ENCODE results near the gene ZG16B. TPM values are rescaled to one million over a fixed set of nuclear protein-coding genes. Genes with fewer than 3 reads are reported as not detected.

The ZG16B gene
- polyA plus RNA-seq, 6 donors from 2014 or later: not detected

DNA sequence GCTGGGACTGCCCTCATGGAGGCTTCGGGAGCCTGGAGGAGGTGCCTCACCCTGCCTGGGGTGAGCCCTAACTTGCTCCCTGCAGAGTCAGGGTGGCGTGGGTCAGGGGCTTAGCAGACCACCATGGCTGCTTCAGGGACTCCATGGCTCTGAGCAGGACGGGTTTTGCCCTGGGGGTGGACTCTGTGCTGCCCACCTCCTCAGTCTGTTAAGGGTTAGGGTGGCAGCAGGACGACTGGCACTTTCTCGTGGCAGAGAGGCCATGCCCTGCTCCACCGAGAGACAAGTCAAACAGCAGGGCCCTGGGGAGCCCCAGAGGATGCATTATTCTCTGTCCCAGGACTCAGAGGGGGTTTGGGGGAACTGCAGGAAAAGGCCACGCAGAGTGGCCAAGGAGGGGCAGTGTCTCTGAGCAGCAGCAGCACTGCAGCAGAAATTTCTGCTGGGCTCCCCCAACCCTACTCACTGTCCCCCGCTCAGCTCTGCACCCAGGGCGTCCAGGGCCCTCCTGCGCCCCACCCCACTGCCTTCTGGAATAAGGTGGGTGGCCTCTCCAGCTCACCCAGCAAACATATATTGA lies 29.7 kb downstream of the ZG16B start:
- DNase-seq (no peak), ATAC-seq (ENCODE audit: low read depth in 2 of 2) (no peak)
- H3K27ac Mint-ChIP-seq: no peak overlapping the region
- peaks cover 0 to 15% of the 10 kb centered on the region in 2 donors for H3K36me3 Mint-ChIP-seq
- H3K27me3 Mint-ChIP-seq: peaks cover 22 to 52% (median 40%) of the 10 kb centered on the region in 3 donors
- peaks cover under 1 to 6% (median 2%) of the 10 kb centered on the region in 7 donors for H3K9me3 Mint-ChIP-seq
- no peak overlapping the region for H3K4me3 Mint-ChIP-seq
- peaks cover 5 to 7% (median 6%) of the 10 kb centered on the region in 3 donors for H3K4me1 Mint-ChIP-seq

DNA sequence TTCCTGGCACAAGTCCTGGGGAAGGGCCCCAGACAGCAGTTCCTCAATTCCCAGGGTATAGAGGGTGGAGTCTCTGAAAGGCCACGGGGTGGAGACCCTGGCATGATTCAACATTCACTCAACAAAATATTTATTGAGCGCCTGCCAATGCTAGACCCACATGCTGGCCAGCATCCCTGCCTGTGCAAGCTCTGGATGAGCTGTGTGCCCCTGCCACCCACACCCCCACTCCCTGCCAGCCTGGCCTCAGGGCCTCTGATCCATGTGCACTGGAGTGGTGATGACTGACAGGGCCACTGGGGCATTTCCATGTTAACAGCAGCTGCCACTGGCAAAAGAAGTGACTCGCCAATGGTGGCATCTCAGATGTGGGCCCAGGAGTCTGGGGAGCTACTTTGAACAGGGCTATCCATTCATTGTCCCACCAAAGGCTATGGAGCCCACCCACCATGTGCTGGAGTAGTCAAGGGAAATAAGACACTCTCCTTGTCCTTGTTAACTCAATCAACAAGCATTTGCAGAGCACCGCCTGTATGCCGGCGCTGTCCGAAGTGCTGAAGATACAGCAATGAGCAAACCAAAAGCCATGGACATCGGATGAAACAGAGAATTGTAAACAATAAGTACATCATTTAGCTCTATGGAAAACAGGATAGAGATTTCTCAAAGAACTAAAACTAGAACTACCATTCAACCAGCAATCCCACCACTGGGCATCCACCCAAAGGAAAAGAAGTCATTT lies 30.9 kb downstream of the ZG16B start:
- Mint-ChIP-seq H3K4me1 (peaks cover 5 to 7% (median 6%) of the 10 kb centered on the region in 3 donors), H3K9me3 (peaks cover 0 to 4% (median 0%) of the 10 kb centered on the region in 7 donors), H3K36me3 (peaks cover 0 to 14% of the 10 kb centered on the region in 2 donors), H3K27ac (no peak overlapping the region), H3K27me3 (peaks cover 22 to 51% (median 48%) of the 10 kb centered on the region in 3 donors), H3K4me3 (no peak overlapping the region)
- DNase-seq (no peak), ATAC-seq (ENCODE audit: low read depth in 2 of 2) (no peak)

DNA sequence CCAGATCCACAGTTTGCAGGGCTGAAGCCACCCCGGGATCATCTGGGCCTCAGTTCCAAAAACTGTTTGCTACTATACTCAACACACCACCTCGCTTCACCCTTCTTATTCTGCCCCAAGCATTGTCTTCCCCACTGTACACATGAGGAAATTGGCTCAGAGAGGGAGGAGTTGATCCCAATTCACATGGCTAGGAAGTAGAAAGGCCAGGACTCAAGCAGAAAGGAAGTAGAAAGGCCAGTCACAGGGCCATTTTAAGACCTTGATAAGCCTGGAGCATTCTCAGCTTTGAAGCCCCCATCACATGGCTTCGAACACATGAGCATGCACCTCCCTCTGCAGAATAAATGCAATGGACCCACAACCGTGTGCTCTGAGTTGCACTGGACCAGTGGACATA lies 35.5 kb downstream of the ZG16B start:
- peaks cover 13 to 32% (median 28%) of the 10 kb centered on the region in 3 donors for H3K27me3 Mint-ChIP-seq
- peaks cover 6 to 13% (median 7%) of the 10 kb centered on the region in 3 donors for H3K4me1 Mint-ChIP-seq
- ATAC-seq (ENCODE audit: low read depth in 2 of 2) (no peak), DNase-seq (no peak)
- no peaks in the 10 kb centered on the region for H3K9me3 Mint-ChIP-seq
- no peak overlapping the region for H3K27ac Mint-ChIP-seq
- H3K36me3 Mint-ChIP-seq: no peaks in the 10 kb centered on the region
- H3K4me3 Mint-ChIP-seq: peak overlapping the region in 2 of 8 donors; percentile 35 to 50

DNA sequence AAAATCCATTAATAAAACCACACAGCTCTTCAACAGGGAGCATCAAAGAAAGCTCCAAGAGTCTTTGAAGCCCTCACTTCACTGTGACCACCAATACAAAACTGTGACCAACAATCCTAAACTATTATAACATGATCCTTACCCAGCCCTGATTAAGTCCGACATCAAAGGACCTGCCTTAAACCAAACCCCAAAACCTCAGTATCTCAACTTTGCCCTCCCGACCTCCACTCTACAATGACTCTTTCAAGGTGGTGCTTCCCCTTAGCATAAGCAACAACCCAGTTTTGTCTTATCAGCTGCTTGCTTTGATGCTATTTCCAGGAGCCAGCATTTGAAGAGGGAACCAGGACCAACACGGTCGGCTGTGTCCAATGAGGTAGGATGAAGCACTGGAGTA lies 36.3 kb downstream of the ZG16B start:
- peaks cover 8 to 38% (median 26%) of the 10 kb centered on the region in 3 donors for H3K27me3 Mint-ChIP-seq
- H3K4me1 Mint-ChIP-seq: peaks cover 6 to 13% (median 7%) of the 10 kb centered on the region in 3 donors
- DNase-seq (no peak), ATAC-seq (ENCODE audit: low read depth in 2 of 2) (no peak)
- H3K36me3 Mint-ChIP-seq: no peaks in the 10 kb centered on the region
- H3K9me3 Mint-ChIP-seq: no peaks in the 10 kb centered on the region
- peak overlapping the region in 2 of 8 donors; percentile 35 to 40 for H3K4me3 Mint-ChIP-seq
- peak overlapping the region in 1 of 6 donors; percentile 15 for H3K27ac Mint-ChIP-seq

DNA sequence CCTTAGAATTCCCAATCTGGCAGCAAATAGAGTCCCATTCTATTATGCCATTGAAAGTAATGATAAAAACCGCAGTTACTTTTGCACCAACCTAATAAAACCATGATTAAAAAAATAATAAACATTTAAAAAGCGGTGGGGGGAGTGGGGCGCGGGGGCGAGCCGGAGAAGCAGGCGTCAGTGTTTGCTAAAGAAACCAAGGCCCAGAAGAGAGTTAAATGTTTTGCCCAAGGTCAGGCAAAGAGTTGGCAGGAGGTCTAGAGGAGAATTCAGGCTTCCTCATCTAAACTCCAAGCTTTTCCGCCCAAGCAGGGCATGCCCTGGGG lies 37.5 kb downstream of the ZG16B start:
- no peak for ATAC-seq (ENCODE audit: low read depth in 2 of 2)

DNA sequence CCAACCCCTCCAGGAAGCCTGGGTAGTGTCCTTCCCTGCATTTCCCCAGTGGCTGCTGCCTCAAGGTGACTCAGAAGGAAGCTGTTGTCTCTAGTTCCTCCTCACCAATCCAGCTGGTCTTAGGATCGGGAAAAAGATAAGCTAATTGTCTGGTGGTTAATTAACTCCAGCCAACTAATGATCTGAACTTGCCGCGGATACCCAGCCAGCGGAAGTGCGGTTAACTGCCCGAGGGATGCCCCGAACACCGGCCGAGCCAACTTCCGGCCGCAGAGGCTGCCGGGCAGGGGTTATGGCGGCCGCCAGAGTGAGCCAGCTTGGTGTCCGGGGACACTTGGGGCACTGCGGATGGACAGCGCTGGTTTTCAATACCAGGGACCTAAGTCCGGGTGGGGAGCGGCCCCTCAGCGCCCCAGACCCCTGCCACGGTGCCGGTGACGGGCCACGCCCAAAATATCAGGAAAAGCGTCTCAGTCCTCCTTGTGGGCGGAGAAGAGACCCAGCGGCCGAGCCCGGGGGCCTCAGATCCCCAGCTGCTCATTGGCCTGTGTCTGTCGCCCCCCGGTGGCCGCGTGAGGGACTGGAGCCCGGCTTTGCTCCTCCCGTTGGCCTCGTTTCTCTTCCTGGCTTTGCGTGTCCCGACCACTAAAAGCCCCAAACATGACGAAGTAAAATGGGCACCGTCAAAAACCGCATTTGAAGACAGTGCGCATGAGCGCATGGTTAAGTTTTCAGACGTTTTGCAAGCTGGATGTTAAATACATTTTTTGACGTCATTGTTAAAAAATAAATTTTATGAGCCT lies 38.1 kb downstream of the ZG16B start:
- Mint-ChIP-seq H3K4me1 (peaks cover 6 to 13% (median 7%) of the 10 kb centered on the region in 3 donors), H3K9me3 (no peaks in the 10 kb centered on the region), H3K36me3 (no peaks in the 10 kb centered on the region), H3K27ac (peak overlapping the region; percentile 68 to 94 (median 90)), H3K27me3 (peaks cover 7 to 38% (median 24%) of the 10 kb centered on the region in 3 donors), H3K4me3 (peak overlapping the region; percentile 89 to 95 (median 92))
- peak; percentile 87 for DNase-seq
- peak; percentile 92 to 93 for ATAC-seq (ENCODE audit: low read depth in 2 of 2)

More for the DNA sequence above, 37.5 kb downstream of the ZG16B start:
- Mint-ChIP-seq H3K4me1 (peaks cover 6 to 13% (median 7%) of the 10 kb centered on the region in 3 donors), H3K27me3 (peaks cover 7 to 38% (median 24%) of the 10 kb centered on the region in 3 donors), H3K9me3 (no peaks in the 10 kb centered on the region), H3K4me3 (peak overlapping the region; percentile 89 to 95 (median 92)), H3K36me3 (no peaks in the 10 kb centered on the region), H3K27ac (peak overlapping the region; percentile 66 to 94 (median 86))
- DNase-seq: no peak

DNA sequence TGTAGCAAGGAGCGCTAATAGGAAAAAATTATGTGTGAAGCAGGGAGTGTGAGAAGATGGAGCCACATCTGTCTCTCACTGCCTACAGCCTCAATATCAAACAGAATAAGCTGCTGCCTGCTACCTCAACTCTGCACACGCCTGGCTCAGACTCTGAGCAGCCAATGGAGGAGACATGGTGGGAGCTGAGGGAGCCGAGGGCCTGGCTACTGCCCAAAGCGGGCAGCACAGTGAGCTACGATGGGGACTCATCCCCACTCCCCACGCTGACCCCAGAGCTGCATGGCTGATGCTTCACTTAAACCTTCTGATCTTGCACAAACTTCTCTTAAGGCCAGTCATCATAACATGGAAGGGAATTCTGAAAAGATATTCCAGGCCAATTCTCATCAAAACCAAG lies 41.8 kb downstream of the ZG16B start:
- no peaks in the 10 kb centered on the region for H3K9me3 Mint-ChIP-seq
- ATAC-seq (ENCODE audit: low read depth in 2 of 2): no peak
- peaks cover 6 to 19% (median 7%) of the 10 kb centered on the region in 3 donors for H3K4me1 Mint-ChIP-seq
- no peaks in the 10 kb centered on the region for H3K36me3 Mint-ChIP-seq
- H3K27ac Mint-ChIP-seq: no peak overlapping the region
- H3K27me3 Mint-ChIP-seq: peaks cover 0 to 17% (median 8%) of the 10 kb centered on the region in 3 donors
- DNase-seq: no peak
- peak overlapping the region in 1 of 8 donors; percentile 15 for H3K4me3 Mint-ChIP-seq

DNA sequence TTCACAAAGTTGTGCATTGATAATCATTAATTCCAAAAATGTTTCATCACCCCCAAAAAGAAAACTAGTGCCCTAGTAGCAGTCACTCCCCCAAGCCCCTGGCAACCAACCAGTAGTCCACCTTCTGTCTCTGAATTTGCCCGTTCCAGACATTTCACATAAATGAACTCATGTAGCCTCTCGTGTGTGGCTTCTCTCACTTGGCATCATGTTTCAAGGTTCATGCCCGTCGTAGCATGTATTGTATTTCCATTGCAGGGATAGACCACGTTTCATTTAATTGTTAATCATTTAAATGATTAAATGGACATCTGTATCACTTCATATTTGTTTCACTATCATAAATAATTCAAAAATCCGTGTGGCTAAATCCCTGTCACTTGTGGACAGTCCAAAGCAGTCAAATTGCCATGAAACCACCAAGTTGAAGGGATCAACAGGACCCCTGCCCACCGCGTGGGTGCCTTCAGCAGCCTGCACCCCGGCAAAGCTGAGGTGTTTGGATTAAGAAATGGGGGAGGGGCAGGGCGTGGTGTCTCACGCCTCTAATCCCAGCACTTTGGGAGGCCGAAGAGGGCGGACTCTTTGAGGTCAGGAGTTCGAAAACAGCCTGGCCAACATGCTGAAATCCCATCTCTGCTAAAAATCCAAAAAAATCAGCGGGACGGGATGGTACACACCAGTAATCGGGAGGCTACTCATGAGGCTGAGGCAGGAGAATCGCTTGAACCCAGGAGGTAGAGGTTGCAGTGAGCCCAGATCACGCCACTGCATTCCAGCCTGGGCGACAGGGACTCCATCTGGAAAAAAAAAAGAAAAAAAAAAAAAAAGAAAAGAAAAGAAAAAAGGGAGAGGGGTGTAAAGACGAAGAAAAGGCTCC lies 44.2 kb downstream of the ZG16B start:
- DNase-seq: no peak
- no peaks in the 10 kb centered on the region for H3K36me3 Mint-ChIP-seq
- H3K27me3 Mint-ChIP-seq: peaks cover 0 to 22% (median 8%) of the 10 kb centered on the region in 3 donors
- peak overlapping the region in 1 of 6 donors; percentile 47 for H3K27ac Mint-ChIP-seq
- H3K4me3 Mint-ChIP-seq: no peak overlapping the region
- no peak for ATAC-seq (ENCODE audit: low read depth in 2 of 2)
- no peaks in the 10 kb centered on the region for H3K9me3 Mint-ChIP-seq
- peaks cover 0 to 6% (median 0%) of the 10 kb centered on the region in 3 donors for H3K4me1 Mint-ChIP-seq

DNA sequence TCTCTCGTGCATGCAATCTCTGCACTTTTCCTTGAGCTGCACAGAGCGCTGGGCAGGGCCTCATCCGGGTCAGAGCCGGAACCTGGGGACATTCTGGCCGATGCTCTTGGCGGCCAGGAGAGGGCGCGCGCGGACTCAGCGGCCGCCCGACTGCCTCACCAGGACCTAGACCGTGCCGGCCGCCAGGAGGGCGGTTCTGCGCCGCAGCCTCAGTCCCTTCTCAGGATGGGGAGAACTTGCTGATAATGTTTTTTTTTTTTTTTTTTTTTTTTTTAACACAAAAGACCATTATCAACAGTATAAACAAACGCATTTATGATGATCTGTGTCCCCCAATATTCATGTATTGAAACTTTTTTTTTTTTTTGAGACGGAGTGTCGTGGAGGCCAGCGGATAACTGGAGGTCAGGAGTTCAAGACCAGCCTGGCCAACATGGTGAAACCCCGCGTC lies 44.8 kb downstream of the ZG16B start:
- Mint-ChIP-seq H3K27ac (peak overlapping the region in 1 of 6 donors; percentile 47), H3K4me1 (peaks cover 0 to 6% (median 0%) of the 10 kb centered on the region in 3 donors), H3K4me3 (peak overlapping the region in 2 of 8 donors; percentile 35 to 69)

DNA sequence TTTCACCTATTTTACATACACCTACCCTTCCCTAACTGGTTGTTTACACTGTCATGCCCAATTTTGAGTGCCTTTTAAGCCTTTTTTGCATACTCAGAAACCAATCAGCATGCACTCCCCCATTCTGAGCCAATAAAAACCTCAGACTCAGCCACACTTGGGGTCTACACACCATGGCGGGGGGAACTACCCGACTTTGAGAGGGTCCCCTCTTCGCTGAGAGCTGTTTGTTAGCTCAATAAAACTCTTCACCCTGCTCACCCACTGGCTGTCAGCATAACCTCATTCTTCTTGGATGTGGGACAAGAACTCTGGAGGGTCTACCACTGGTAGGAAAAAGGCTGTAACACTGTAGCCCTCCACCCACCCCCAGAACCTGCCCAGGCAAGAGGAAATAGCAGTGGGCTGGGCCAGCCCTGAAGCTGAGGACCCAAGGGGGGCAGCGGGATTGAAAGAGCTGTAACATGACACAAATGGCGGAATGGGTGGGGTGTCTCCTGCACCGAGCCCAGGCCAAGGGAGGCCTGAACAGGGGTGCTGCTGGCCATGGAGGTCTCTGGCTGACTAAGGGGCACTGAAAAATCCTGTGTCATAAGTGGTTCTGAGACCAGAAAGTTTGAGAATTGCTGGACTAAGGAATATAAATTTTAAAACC lies 49.9 kb downstream of the ZG16B start:
- ATAC-seq (ENCODE audit: low read depth in 2 of 2): no peak
- H3K27me3 Mint-ChIP-seq: peaks cover 0 to 5% (median 0%) of the 10 kb centered on the region in 3 donors

More for the DNA sequence above, 44.8 kb downstream of the ZG16B start:
- Mint-ChIP-seq H3K27me3 (peaks cover 0 to 17% (median 8%) of the 10 kb centered on the region in 3 donors), H3K9me3 (peaks cover 0 to 2% (median 0%) of the 10 kb centered on the region in 7 donors), H3K36me3 (no peaks in the 10 kb centered on the region)
- DNase-seq (peak; percentile 63), ATAC-seq (ENCODE audit: low read depth in 2 of 2) (peak; percentile 98 to 99)

More for the DNA sequence above, 49.9 kb downstream of the ZG16B start:
- H3K4me3 Mint-ChIP-seq: peak overlapping the region in 3 of 8 donors; percentile 24 to 59 (median 53)
- H3K36me3 Mint-ChIP-seq: no peaks in the 10 kb centered on the region
- no peak for DNase-seq
- no peak overlapping the region for H3K27ac Mint-ChIP-seq
- H3K4me1 Mint-ChIP-seq: peaks cover 9 to 20% (median 16%) of the 10 kb centered on the region in 3 donors
- H3K9me3 Mint-ChIP-seq: peaks cover 0 to 4% (median 0%) of the 10 kb centered on the region in 7 donors
